HG03442 (cell line): ENCODE results near the gene UBE2C.
"Not testable (repeated sequence)": the region's sequence is repeated elsewhere in the genome, so short reads cannot be mapped to it uniquely, and the experiment has no call there.

ENCODE experiments used
- ATAC-seq: cut with Tn5 transposase; IDR thresholded peaks from one replicate; pipeline ENCODE4 v1.9.1; 2021; ENCODE audit warnings: mild to moderate bottlenecking, moderate library complexity; ENCODE audit not compliant: unreplicated experiment

Gene UBE2C

GRCh38 chr20:45797510-45797909, 14.9 kb upstream of the UBE2C start:
- ATAC-seq = not testable (repeated sequence)

- not testable (repeated sequence) for ATAC-seq
These were observed 14.5 kb upstream of the UBE2C start for GRCh38 chr20:45797955-45798354.

GRCh38 chr20:45798935-45799642, 13.4 kb upstream of the UBE2C start:
- no peak for ATAC-seq

- no peak for ATAC-seq
These were observed 10.6 kb upstream of the UBE2C start for GRCh38 chr20:45801851-45802250.

GRCh38 chr20:45810191-45810970, 2.1 kb upstream of the UBE2C start:
- ATAC-seq = no peak

GRCh38 chr20:45813006-45813340, 529 bp downstream of the UBE2C start:
- no peak for ATAC-seq

- no peak for ATAC-seq
These were observed 1.0 kb downstream of the UBE2C start for GRCh38 chr20:45813489-45813888.

GRCh38 chr20:45814314-45814713, 1.9 kb downstream of the UBE2C start:
- ATAC-seq = no peak

- no peak for ATAC-seq
These were observed 4.5 kb downstream of the UBE2C start for GRCh38 chr20:45816951-45817350.

- no peak for ATAC-seq
These were observed 5.1 kb downstream of the UBE2C start for GRCh38 chr20:45817376-45818194.

- no peak for ATAC-seq
These were observed 5.8 kb downstream of the UBE2C start for GRCh38 chr20:45818239-45818638.

- ATAC-seq = no peak
These were observed 7.0 kb downstream of the UBE2C start for GRCh38 chr20:45819466-45819865.

GRCh38 chr20:45821947-45822346, 9.5 kb downstream of the UBE2C start:
- no peak for ATAC-seq

- ATAC-seq = no peak
These were observed 10.4 kb downstream of the UBE2C start for GRCh38 chr20:45822857-45823256.

- ATAC-seq = no peak
These were observed 11.7 kb downstream of the UBE2C start for GRCh38 chr20:45823949-45824835.

GRCh38 chr20:45826381-45827019, 14.1 kb downstream of the UBE2C start:
- ATAC-seq = no peak

GRCh38 chr20:45827030-45827652, 14.7 kb downstream of the UBE2C start, which contains the start of gene TNNC2:
Gene TNNC2 (minus strand): TSS chr20:45827312. CDS start chr20:45827248, 64 bp downstream.
- no peak for ATAC-seq

- ATAC-seq = no peak
These were observed 15.3 kb downstream of the UBE2C start for GRCh38 chr20:45827712-45828111.

GRCh38 chr20:45828589-45828988, 16.1 kb downstream of the UBE2C start:
- no peak for ATAC-seq
